T-helper 17 cell (primary cell): Measurements from ENCODE around the gene SMURF1. TPM values are rescaled to one million over a fixed set of nuclear protein-coding genes. Genes with fewer than 3 reads are reported as not detected.

ENCODE experiments used
- ATAC-seq: fragments of 150-1000 bp; cut with Tn5 transposase; 2 replicates; pipeline ENCODE4 v1.10.0; 2021; ENCODE audit warnings: mild to moderate bottlenecking, moderate library complexity
- DNase-seq, 3 donors: peaks; one replicate each; pipeline versions ENCODE4 v3.0.0 to v3.0.0-alpha.2; 2020 to 2021
- H3K9me3 ChIP-seq: one replicate; pipeline ENCODE4 v1.7.0; 2013; ENCODE audit warnings: low read length, mild to moderate bottlenecking; ENCODE audit not compliant: control insufficient read depth, poor library complexity, severe bottlenecking
- H3K27ac Mint-ChIP-seq: one replicate; pipeline ENCODE4 v1.8.0; 2022; ENCODE audit warnings: mild to moderate bottlenecking, moderate library complexity, mixed read lengths
- H3K27me3 Mint-ChIP-seq: one replicate; pipeline ENCODE4 v1.8.0; 2022; ENCODE audit warnings: mixed read lengths
- H3K36me3 Mint-ChIP-seq: one replicate; pipeline ENCODE4 v1.8.0; 2022; ENCODE audit warnings: low read depth, mixed read lengths
- H3K4me1 Mint-ChIP-seq: one replicate; pipeline ENCODE4 v1.8.0; 2022; ENCODE audit warnings: mild to moderate bottlenecking, mixed read lengths
- H3K4me3 Mint-ChIP-seq: one replicate; pipeline ENCODE4 v1.8.0; 2022; ENCODE audit warnings: mild to moderate bottlenecking, moderate library complexity, mixed read lengths
- total RNA-seq, 4 donors: library from RNA in 2 of 4; stranded (reverse) in 2 of 4; gene quantifications; one replicate each; pipeline ENCODE4 v1.2.3 and lab custom pipeline; 2022 to 2026

The SMURF1 gene
- total RNA-seq, 2 donors from 2014 or later = 30.8 to 39.8 TPM

GRCh38 chr7:99029466-99030435 lies 114.2 kb downstream of the SMURF1 start:
- no peaks in the 10 kb centered on the region for H3K9me3 ChIP-seq
- Mint-ChIP-seq H3K27me3 (no peaks in the 10 kb centered on the region), H3K4me1 (peaks cover 5% of the 10 kb centered on the region), H3K27ac (no peak overlapping the region), H3K36me3 (peaks cover 1% of the 10 kb centered on the region), H3K4me3 (no peak overlapping the region)
- DNase-seq = no peak
- no peak for ATAC-seq

- Mint-ChIP-seq H3K4me3 (no peak overlapping the region), H3K4me1 (peaks cover 10% of the 10 kb centered on the region), H3K27me3 (no peaks in the 10 kb centered on the region), H3K36me3 (peaks cover under 1% of the 10 kb centered on the region), H3K27ac (no peak overlapping the region)
- H3K9me3 ChIP-seq = no peaks in the 10 kb centered on the region
- no peak for ATAC-seq
- DNase-seq = no peak
Observed at GRCh38 chr7:99028261-99028973, 115.5 kb downstream of the SMURF1 start.

- ATAC-seq (no peak), DNase-seq (no peak)
- H3K4me1 Mint-ChIP-seq = peaks cover 14% of the 10 kb centered on the region
- no peak overlapping the region for H3K4me3 Mint-ChIP-seq
- H3K27me3 Mint-ChIP-seq = no peaks in the 10 kb centered on the region
- H3K27ac Mint-ChIP-seq = no peak overlapping the region
- peaks cover 2% of the 10 kb centered on the region for H3K36me3 Mint-ChIP-seq
- no peaks in the 10 kb centered on the region for H3K9me3 ChIP-seq
Observed at GRCh38 chr7:99027841-99028240, 116.1 kb downstream of the SMURF1 start.

GRCh38 chr7:99027241-99027640 lies 116.7 kb downstream of the SMURF1 start:
- H3K27me3 Mint-ChIP-seq = no peaks in the 10 kb centered on the region
- H3K27ac Mint-ChIP-seq = no peak overlapping the region
- no peak for DNase-seq
- peaks cover 14% of the 10 kb centered on the region for H3K4me1 Mint-ChIP-seq
- ATAC-seq = no peak
- peaks cover 2% of the 10 kb centered on the region for H3K36me3 Mint-ChIP-seq
- H3K4me3 Mint-ChIP-seq = no peak overlapping the region
- H3K9me3 ChIP-seq = no peaks in the 10 kb centered on the region

GRCh38 chr7:99024066-99024465 lies 119.8 kb downstream of the SMURF1 start:
- H3K9me3 ChIP-seq = no peaks in the 10 kb centered on the region
- Mint-ChIP-seq H3K27me3 (no peaks in the 10 kb centered on the region), H3K4me1 (peaks cover 20% of the 10 kb centered on the region), H3K27ac (peak overlapping the region; percentile 61), H3K36me3 (peaks cover 2% of the 10 kb centered on the region), H3K4me3 (no peak overlapping the region)
- ATAC-seq = no peak
- DNase-seq = no peak

- H3K9me3 ChIP-seq = no peaks in the 10 kb centered on the region
- H3K27ac Mint-ChIP-seq = no peak overlapping the region
- DNase-seq (no peak), ATAC-seq (no peak)
- no peak overlapping the region for H3K4me3 Mint-ChIP-seq
- peaks cover 16% of the 10 kb centered on the region for H3K4me1 Mint-ChIP-seq
- H3K36me3 Mint-ChIP-seq = peaks cover 2% of the 10 kb centered on the region
- H3K27me3 Mint-ChIP-seq = no peaks in the 10 kb centered on the region
Observed at GRCh38 chr7:99021941-99022560, 121.9 kb downstream of the SMURF1 start.

- no peaks in the 10 kb centered on the region for H3K9me3 ChIP-seq
- Mint-ChIP-seq H3K36me3 (peaks cover 2% of the 10 kb centered on the region), H3K27ac (no peak overlapping the region), H3K27me3 (no peaks in the 10 kb centered on the region), H3K4me3 (no peak overlapping the region), H3K4me1 (peaks cover 23% of the 10 kb centered on the region)
- DNase-seq (no peak), ATAC-seq (no peak)
Observed at GRCh38 chr7:99020413-99020715, 123.5 kb downstream of the SMURF1 start.

GRCh38 chr7:99019523-99020412 lies 124.1 kb downstream of the SMURF1 start:
- peaks cover 6% of the 10 kb centered on the region for H3K36me3 Mint-ChIP-seq
- ATAC-seq (no peak), DNase-seq (no peak)

GRCh38 chr7:99016196-99016595 lies 127.7 kb downstream of the SMURF1 start:
- Mint-ChIP-seq H3K4me1 (peaks cover 9% of the 10 kb centered on the region), H3K27ac (peak overlapping the region; percentile 21), H3K27me3 (no peaks in the 10 kb centered on the region), H3K4me3 (no peak overlapping the region), H3K36me3 (peaks cover 5% of the 10 kb centered on the region)
- H3K9me3 ChIP-seq = no peaks in the 10 kb centered on the region
- no peak for DNase-seq
- ATAC-seq = no peak

More at GRCh38 chr7:99019523-99020412, 124.1 kb downstream of the SMURF1 start:
- Mint-ChIP-seq H3K4me1 (peaks cover 23% of the 10 kb centered on the region), H3K27ac (peak overlapping the region; percentile 67), H3K4me3 (no peak overlapping the region), H3K27me3 (no peaks in the 10 kb centered on the region)
- H3K9me3 ChIP-seq = no peaks in the 10 kb centered on the region

- DNase-seq (no peak), ATAC-seq (no peak)
- no peak overlapping the region for H3K27ac Mint-ChIP-seq
- H3K4me3 Mint-ChIP-seq = no peak overlapping the region
- H3K4me1 Mint-ChIP-seq = peaks cover 7% of the 10 kb centered on the region
- H3K9me3 ChIP-seq = no peaks in the 10 kb centered on the region
- H3K27me3 Mint-ChIP-seq = no peaks in the 10 kb centered on the region
- peaks cover 5% of the 10 kb centered on the region for H3K36me3 Mint-ChIP-seq
Observed at GRCh38 chr7:99014113-99014985, 129.6 kb downstream of the SMURF1 start.

- Mint-ChIP-seq H3K36me3 (peaks cover 5% of the 10 kb centered on the region), H3K4me1 (peaks cover 7% of the 10 kb centered on the region), H3K27ac (no peak overlapping the region), H3K27me3 (no peaks in the 10 kb centered on the region), H3K4me3 (no peak overlapping the region)
- DNase-seq (no peak), ATAC-seq (no peak)
- H3K9me3 ChIP-seq = no peaks in the 10 kb centered on the region
Observed at GRCh38 chr7:99013266-99014112, 130.4 kb downstream of the SMURF1 start.
